ENCODE measurements around the gene PSTPIP2.
"Not testable (repeated sequence)": the region's sequence is repeated elsewhere in the genome, so short reads cannot be mapped to it uniquely, and the experiment has no call there.

Gene PSTPIP2

DNA sequence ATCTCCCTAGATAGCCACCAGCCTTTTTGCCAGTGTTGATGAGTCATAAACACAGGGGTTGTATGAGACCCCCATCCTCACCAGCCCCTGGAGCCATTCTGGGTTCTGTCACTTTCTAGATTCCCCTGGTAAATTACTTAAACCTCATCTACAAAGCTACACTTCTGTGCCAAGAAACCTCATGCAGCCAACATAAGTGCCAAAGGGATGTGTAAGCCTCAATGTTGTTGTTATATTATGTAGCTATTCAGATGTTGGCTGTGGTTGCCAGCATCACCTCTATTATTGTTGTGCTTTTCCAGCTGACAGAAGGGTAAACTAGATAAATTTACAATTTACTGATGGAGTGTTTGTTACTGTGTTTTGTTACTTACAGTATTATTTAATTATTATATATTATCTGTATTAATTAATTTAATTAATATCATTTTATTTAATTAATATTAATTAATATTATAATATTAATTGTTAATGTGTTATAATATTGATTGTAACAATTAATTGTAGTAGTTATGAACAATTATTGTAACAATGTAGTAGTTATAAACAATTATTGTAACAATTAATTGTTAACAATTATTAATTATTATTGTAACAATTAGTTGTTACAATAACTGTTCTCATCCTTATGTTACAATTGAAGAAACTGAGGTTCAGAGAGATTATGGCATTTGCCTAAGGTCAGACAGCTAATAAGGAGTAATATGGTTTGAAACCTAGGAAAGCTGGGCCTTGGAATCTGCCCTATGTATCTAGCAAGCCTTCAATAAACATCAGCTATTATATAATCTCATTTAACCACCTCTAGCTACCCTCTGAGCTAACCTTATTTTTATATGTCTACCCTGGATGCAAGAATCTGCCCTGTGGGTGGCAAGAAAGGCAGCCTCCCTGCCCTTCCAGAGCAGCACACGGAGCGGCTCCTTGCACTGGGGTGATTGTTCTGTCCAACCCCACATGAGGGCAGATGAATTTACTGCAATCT is 36.1 kb downstream of the PSTPIP2 start:
- DNase-seq, result no peak

DNA sequence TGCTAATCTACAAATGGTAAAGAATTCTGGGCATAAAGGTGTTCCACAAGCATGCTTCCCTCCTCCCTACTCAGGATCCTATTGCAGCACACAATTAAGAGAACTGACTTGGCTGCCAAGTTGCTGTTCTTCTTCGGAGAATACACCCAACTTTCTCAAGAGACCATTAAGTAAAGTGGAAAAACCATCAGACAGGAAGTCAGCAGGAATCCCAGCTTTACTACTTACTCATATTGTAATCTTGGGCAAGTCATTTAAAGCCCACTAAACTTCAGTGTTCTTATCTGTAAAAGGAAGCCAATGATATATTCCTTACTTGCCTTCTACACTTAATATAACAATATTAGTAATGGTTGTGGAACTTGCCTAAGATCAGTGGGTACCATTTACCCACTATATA is 37.8 kb downstream of the PSTPIP2 start:
- DNase-seq, result peak; percentile 46 to 73 (median 71)

DNA sequence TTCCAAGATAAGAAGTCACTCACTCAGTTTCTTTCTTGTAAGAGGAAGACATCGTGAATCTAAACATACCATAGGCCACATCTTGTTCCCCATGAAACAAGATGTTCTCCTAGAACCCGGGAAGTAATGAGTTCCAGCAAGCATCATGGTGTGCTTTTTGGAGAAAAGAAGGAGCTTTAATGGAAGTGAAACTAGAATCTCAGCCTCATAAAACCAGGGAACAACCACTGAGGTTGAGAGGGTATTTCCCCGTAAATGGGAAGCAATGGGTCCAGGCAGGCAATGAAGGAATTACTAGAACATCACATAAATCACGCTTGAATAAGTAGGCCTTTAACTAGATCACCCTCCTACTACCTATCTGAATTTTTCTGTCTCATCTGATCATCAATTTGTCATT is 40.3 kb downstream of the PSTPIP2 start:
- DNase-seq, result peak; percentile 68 to 79 (median 73)

DNA sequence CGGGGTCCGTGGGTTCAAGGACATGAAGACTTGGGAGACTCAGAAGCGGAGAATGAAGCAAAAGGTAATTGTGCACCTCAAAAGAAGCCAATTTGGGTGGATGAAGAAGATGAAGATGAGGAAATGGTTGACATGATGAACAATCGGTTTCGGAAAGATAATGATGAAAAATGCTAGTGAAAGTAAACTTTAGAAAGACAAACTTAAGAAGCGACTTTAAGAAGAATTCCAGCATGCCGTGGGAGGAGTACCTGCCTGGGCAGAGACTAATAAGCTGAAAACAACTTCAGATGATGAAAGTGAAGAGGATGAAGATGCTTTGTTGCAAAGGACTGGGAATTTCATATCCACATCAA is 43.5 kb downstream of the PSTPIP2 start:
- no peak for DNase-seq

DNA sequence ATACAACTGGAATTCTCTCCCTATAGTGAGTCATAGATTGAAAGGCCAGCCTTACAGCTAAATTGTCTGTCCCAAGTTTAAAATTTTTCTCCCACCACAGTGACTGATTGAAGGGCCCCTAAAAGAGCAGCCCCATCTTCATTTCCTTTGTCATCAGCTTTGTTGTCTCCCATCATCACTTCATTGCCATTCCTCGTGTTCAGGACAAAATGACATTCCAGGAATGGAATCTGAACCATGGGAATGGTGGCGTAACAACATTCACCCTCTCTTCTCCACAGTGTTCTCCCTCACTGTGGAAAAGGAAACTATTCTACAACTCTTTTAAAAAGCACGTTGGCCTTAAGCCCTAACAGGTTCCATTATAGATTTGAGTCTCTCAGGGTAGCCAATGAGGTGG is 52.1 kb downstream of the PSTPIP2 start:
- no peak for DNase-seq

DNA sequence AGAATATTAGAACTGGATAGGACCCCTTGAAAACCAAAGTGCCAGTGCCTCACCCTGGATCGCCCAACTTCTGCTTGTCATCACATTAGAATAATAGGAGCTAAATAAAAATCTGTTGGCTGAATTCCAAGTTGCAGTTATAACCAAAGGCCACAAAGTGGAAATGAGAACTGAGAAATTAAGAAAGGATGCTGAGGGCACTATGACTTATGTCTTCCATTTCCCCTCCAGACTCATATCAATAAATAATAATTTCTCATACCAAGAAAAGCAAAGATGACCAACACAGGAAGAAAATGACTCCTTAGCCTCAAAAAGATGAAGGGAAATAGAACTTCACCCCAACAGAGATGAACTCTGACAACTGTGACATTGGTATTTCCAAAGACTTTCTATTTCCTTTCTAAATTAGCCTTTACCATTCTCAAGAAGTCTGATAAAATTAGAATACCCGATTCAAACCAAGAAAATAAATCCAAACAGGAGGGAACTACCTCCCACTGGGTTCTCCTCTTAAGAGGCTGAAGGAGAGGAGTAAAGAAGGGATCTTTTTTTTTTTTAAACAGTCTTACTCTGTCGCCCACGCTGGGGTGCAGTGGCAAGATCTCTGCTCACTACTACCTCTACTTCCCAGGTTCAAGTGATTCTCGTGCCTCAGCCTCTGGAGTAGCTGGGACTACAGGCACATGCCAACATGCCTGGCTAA is 58.4 kb downstream of the PSTPIP2 start:
- DNase-seq, result peak; percentile 56 to 94 (median 78)

DNA sequence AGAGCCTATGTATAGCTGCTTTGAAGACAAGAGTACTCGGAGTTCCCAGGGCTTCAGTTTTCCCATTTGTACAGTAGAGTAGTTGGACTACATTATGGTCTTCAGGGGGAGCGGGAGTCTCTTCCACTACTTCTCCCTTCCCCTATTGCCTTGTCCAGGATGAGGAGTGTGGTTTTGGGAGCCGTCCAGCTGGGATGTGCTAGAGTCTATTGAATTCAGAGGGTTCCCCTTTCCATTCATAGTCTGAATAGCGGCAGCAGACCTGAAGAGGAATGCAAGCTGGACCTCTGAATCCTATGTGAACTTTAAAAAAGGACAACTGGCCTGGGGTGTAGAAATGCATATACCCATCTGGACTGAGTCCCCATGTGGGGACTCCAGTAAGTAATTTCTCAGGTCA is 61.4 kb downstream of the PSTPIP2 start:
- peak in 1 of 3 donors; percentile 31 for DNase-seq

DNA sequence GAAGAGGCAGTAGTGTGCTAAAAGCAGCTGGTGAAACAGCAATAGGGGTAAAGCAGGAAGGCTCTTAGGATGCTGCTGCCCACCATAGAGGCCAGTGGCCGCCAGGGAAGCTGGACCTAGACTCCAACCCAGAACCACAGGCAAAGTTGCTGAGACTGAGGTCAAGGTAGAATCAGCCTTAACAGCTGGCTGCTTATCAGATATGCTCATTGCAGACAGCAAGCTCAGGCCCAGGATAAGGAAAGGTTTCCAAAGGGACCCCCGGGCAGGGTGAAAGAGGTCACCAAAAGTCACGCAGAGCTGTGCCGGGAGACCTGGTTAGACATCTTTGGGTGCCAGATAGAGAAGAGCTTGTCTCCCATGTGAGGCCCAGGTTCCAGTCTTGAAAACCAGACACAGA is 62.0 kb downstream of the PSTPIP2 start:
- no peak for DNase-seq

DNA sequence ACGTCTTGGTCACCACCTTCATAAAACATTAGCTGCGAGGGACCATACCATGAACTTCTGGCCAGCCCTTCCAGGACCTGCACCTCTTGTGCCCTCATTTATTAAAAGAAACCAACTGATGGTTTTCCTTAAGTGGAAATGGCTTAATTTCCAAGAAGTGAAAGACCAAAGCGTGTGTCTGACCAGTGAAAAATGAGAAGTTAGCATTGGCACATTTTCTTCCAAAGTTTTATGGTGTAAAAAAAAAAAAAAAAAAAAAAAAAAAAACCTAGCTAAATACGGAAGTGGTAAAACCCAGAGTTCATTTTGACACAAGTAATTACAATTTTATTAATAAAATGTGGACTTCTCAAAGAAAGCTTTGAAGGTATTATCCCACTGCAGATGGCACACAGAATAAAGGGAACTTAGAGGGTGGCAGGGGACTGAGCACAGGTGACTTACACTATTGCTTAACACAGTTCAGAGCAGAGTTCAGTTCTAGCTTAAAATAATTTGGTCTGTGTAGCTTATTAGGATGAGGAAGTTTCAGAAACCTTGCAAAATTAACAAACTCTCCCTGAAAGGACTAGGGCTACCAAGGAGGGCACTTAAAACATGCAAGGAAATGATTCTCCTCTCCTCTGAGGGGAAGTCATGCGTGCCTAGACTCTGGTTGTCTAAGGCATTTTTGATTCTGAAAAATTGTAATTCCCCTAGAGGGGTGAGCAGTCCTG is 62.8 kb downstream of the PSTPIP2 start:
- peak; percentile 77 to 95 (median 88) for DNase-seq

DNA sequence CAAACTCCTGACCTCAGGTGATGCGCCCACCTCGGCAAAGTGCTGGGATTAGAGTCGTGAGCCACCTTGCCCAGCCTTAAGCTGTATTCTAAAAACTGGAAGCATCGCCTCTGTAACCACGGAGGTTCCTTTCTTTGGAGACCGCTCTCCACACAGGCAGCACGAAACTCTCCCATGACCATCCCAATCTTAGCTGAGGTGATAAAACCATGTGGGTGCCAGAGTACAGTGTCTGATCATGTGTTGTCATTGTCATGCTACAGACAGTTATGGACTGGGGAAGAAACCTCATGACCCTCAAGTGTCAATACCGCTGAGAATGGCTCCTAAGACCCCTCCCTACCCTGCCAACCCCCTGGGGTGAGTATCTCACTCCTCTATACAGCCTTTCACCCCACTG is 63.5 kb downstream of the PSTPIP2 start:
- DNase-seq, result peak in 1 of 3 donors; percentile 25

DNA sequence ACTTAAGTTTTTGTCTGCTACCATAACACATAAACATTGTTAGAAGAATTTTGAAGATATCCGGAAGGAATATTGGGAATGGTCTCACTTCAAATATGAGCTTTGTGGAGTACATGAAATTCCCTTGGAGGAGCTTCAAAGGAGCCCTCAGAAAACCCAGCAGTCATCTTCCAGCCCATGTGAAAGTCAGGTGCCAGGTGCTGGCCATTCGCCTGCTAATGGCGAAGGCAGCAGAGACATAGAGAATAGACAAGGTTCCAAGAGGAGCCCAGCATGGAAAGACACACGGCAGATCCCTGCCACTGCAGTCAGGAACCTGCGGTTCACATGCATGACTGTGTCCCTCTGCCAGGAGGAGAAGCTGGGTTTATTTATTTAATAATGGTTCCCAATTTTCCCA is 64.9 kb downstream of the PSTPIP2 start:
- no peak for DNase-seq

DNA sequence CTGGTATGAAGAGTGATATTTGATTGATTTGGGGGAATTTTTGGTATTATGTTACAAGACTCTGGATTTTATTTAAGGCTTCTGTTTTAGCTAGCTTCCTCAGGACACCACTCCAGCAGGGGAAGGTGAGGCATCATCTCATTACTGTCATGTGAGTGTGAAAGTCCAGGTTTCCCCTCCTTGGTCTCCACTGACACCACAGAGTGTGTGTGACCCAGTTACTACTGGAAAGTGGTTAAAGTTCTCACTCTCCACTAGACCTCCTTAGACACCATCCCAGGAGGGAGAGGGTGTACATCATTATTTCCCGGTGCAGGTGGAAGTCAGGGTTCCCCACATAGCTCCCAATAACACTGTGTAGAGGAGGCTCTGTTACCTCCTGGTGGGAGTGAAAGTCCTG is 69.1 kb downstream of the PSTPIP2 start:
- DNase-seq, result no peak

DNA sequence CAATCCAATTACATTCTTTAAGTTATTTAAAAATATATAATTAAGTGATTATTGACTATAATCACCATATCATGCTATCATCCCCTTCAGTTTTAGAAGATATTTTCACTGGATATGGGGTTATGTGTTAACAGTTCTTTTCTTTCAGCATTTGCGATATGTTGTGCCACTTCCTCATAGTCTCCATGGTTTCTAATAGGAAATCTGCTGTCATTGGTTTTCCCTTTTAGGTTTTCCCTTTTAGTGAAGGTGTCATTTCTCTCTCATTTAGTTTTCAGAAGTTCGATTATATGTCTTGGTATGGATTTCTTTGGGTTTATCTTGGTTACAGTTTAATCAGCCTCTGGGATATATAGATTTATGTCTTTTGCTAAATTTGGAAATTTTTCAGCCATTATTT is 70.2 kb downstream of the PSTPIP2 start:
- no peak for DNase-seq

DNA sequence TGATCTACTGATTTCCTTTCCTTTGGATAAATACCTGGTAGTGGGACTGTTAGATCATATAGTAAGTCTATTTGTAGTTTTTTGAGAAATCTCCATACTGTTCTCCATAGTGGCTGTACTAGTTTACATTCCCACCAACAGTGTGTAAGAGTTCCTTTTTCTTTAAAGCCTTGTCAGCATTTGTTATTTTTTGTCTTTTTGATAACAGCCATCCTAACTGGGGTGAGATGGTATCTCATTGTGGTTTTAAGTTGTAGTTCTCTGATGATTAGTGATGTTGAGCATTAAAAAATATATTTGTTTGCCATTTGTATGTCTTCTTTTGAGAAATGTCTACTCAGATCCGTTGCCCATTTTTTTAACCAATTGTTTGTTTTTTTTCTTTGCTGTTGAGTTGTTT is 71.0 kb downstream of the PSTPIP2 start:
- no peak for DNase-seq

DNA sequence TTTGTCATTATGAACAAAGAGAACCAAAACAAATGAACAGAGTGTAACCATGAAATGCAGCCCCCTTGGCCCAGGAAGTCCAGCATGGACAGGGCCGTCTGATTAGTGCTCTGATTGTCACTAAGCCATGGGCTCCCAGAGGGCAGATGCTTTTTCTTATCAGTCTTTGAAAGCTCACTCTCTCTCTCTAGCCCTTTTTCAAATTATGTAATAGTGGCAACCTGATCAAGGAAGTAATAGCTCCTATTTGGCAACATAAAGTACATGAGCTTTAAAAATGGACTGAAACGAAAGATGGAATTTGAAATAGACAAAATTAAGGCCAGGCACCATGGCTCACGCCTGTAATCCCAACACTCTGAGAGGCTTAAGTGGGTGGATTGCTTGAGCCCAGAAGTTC is 72.5 kb downstream of the PSTPIP2 start:
- DNase-seq, result no peak

DNA sequence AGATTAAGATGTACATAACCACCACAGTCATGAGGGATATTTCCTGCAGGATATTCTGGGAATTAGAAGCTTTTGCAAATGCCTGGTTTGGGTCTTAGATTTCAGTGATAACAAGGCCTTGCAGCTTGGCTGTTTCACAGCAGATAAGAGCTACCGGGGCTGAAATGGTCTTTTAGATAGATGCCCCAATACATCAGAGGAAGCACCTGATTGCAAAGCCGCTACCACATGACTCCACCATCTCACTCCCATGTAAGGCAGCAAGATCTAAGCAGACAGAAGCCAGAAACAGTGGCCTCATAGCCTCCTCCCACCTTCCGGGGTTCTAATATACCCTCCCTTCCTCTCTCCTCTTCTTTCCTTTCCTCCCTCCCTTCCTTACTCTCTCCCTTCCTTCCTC is 73.8 kb downstream of the PSTPIP2 start:
- DNase-seq, result no peak

DNA sequence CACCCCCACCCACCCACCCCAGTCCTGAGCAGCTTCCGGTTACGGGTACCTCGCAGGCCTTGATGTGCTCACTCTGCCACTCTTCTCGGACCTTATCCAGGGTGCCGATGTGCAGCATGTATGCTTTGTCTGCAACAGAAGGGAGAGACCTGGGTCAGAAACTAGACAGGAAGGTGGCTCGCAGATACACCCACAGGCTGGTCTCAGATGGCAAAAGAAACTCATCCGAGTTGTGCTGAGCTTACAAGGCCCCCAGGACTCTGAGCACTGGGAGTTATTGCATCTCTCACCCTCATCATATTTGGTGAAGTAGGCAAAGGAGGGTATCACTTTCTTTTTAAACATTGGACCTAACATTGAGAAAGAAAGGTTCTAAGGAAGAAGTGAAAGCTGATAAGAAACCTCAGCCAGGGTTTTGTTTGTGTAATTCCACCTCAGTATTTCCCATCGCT is 74.3 kb downstream of the PSTPIP2 start:
- DNase-seq, result peak in 1 of 3 donors; percentile 30

DNA sequence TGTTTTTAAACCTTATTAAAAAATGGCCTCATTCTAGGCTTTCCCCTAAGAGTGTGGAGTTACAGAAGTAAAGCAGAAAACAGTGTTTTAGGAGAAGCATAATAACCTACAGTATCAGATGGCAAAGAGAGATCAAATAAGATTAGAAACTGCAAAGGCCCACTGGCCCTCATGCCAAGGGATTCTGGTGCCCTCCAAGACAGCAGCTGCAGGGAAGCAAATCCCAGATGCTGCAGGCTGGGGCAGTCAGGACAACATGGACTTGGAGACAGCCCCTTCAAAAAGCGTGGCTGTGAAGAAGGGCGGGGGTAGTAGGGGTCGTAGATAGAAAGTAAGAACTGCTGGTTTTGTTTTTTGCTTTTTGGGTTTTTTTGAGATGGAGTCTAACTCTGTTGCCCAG is 76.6 kb downstream of the PSTPIP2 start:
- no peak for DNase-seq

DNA sequence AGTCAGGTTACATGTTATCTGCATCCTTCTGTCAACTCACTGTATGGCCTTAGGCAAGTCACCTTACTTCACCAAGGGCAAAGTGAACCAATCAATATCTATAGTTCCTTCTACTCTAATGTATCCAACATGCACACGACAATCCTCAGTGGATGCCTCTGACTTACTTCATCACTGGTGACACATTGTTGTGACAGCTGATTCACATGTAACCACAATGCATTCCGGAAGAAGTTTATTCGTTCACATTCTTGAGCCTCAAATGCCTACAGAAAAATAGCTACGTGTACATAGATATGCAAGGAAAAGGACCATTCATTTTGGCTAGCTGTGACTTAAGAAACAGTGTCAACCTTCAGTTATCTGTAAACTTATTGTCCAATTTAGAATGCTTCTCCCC is 78.6 kb downstream of the PSTPIP2 start:
- peak in 2 of 3 donors; percentile 35 to 41 for DNase-seq

DNA sequence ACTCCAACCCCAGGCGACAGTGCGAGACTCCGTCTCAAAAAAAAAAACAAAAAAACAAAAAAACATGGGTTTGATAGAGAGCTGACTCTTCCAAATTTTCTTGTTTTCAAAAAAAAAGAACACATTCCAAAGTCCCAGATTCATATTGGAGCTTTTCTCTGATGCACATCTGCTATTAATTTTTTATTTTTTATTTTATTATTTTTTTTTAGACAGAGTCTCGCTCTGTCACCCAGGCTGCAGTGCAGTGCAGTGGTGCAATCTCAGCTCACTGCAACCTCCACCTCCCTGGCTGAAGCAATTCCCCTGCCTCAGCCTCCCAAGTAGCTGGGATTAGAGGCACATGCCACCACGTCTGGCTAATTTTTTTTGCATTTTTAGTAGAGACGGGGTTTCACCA is 79.5 kb downstream of the PSTPIP2 start:
- not testable (repeated sequence) for DNase-seq

DNA sequence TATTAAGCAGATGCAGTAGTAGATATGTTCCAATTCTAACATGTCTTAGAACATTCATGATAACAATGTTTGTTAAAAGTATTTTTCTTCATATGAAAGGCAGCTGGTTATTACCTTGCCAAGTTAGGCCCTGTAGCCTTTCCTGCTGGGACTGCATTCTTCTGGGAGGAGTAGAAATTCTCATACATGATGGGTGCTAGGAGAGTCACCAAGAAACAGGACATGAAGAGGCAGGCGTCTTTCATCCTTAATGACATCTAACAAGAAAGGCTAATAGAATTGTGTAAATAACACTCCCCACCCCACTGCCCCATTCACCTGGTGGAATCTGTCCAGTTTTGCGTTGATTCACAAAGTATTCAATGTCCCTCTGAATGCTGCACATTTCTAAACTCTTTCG is 80.3 kb downstream of the PSTPIP2 start:
- no peak for DNase-seq

DNA sequence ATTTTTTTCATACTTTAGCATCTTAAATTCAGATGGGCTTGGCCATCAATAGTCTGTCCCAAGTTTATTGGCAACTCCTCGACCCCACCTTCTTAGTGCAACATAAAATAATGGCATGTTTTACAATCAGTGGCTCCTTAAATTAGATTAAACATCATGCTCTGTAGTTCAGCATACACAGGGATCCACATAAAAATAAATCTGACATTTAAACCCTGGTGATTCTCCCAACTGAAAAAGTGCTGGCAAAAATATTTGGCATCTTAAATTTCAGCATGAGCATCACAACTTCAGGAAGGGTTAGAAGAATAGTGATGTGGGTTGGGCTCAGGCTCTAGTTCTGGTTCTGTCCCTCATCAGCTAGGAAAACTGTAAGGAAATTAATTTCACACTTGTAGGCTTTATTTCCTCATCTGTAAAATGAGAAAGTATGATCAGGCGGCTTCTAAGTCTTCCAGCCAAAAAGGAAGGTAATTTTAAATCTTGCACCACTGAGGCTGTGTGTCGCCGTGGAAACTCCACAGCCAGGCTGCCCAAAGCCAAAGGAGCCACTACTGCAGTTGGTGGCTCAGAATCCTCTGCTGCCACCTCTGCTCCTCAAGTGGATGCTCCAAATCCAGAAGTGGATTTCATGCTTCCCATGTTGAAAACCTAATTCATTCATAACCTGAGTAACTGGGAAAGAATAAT is 87.4 kb downstream of the PSTPIP2 start:
- peak in 2 of 3 donors; percentile 34 to 36 for DNase-seq

DNA sequence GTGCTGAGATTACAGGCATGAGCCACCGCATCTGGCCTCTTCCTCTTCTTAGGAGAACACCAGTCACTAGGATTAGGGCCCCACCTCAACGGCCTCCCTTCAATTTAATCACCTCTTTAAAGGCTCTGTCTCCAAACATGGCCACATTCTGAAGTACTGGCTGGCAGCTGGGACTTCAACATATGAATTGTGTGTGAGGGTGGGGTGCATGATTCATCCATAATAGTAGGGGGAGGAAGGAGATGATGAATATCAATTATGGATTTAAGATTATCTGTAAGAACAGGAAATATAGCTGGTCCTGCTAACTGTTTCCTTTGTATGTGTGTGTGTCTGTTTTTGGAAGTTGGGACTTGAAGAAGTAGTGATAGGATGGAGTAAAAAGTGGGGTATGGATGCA is 90.2 kb downstream of the PSTPIP2 start:
- no peak for DNase-seq

Measured in suppressor macrophage treated with lipopolysaccharide for 1 hour (primary cell).